Stimulated activated CD8-positive, alpha-beta memory T cell treated with anti-CD3 and anti-CD28 coated beads, Interleukin-4, amount 100 ng/mL, for 48 hours (primary cell): Measurements from ENCODE around the gene AP3S1.
"Not testable (repeated sequence)": the region's sequence is repeated elsewhere in the genome, so short reads cannot be mapped to it uniquely, and the experiment has no call there.

Source experiments
- DNase-seq: peaks from one replicate; pipeline ENCODE4 v3.0.0-alpha.2; 2020

The AP3S1 gene

DNA sequence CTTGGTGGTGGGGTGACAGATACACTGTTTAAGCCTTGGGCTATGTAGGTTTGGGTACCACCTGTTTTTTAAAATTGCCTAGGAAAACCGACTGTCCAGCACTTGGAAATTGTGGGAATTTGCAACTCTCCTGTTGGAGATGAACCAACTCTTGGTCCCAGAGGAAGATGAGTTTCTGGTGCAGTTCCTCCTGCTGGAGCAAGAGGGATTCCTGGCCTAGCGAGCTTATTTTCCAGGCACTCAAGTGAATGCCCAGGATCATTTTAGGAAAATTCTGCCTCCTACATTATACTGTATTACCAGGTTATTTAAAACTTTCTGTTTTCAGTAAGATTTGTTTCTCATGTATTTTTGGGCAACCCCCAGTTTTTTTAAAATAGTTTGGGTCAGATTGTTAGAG, 33.7 kb downstream of the AP3S1 start:
- DNase-seq = no peak

DNA sequence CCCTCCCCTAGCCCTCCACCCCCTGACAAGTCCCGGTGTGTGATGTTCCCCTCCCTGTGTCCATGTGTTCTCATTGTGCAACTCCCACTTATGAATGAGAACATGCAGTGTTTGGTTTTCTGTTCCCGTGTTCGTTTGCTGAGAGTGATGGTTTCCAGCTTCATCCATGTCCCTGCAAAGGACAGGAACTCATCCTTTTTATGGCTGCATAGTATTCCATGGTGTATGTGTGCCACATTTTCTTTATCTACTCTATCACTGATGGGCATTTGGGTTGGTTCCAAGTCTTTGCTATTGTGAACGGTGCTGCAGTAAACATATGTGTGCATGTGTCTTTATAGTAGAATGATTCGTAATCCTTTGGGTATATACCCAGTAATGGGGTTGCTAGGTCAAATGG, 35.6 kb downstream of the AP3S1 start:
- DNase-seq = not testable (repeated sequence)

DNA sequence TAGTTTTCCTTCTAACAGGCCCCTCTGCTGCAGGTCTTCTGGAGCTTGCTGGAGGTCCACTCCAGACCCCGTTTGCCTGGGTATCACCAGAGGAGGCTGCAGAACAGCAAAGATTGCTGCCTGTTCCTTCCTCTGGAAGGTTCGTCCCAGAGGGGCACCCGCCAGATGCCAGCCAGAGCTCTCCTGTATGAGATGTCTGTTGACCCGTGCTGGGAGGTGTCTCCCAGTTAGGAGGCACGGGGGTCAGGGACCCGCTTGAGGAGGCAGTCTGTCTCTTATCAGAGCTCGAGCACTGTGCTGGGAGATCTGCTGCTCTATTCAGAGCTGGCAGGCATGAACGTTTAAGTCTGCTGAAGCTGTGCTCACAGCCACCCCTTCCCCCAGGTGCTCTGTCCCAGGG, 40.7 kb downstream of the AP3S1 start:
- not testable (repeated sequence) for DNase-seq

GRCh38 chr5:115884704-115885103, 43.0 kb downstream of the AP3S1 start:
- no peak for DNase-seq

DNA sequence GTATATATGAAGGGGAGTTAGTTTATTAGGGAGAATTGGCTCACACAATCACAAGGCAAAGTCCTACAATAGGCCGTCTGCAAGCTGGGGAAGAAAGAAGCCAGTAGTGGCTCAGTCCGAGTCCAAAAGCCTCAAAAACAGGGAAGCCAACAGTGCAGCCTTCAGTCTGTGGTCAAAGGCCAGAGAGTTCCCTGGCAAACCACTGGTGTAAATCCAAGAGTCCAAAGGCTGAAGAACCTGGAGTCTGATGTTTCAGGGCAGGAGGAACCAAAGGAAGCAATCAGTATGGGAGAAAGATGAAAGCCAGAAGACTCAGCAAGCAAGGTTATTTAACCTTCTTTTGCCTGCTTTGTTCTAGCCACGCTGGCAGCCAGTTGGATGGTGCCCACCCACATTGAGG, 43.5 kb downstream of the AP3S1 start:
- DNase-seq = not testable (repeated sequence)

- no peak for DNase-seq
These were observed 46.3 kb downstream of the AP3S1 start for GRCh38 chr5:115888027-115888426.

GRCh38 chr5:115892021-115892420, 50.3 kb downstream of the AP3S1 start:
- no peak for DNase-seq

- no peak for DNase-seq
These were observed 52.6 kb downstream of the AP3S1 start for GRCh38 chr5:115894342-115894741.

- DNase-seq = no peak
These were observed 54.1 kb downstream of the AP3S1 start for GRCh38 chr5:115895821-115896220.

DNA sequence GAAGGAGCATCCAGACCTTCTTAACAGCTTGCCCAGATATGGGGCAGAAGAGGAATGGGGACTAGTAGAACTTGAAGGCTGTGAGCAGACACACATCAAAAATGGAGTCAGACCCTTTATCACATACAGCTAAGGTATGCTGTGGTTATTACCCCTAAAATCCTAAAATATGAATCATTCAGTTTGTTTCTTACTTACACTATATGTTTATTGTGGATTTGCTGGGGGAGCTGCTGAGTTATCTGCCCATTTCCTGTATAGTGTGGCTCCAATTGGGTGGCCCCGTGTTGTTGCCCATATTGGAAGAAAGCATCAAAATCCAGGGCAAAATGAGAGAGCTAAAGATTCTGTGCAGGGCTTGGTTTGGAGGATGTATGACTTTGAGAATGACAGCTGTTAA, 56.9 kb downstream of the AP3S1 start:
- no peak for DNase-seq

GRCh38 chr5:115907177-115907576, 65.4 kb downstream of the AP3S1 start:
- DNase-seq = no peak

GRCh38 chr5:115913623-115914400, 72.1 kb downstream of the AP3S1 start:
- DNase-seq = not testable (repeated sequence)

DNA sequence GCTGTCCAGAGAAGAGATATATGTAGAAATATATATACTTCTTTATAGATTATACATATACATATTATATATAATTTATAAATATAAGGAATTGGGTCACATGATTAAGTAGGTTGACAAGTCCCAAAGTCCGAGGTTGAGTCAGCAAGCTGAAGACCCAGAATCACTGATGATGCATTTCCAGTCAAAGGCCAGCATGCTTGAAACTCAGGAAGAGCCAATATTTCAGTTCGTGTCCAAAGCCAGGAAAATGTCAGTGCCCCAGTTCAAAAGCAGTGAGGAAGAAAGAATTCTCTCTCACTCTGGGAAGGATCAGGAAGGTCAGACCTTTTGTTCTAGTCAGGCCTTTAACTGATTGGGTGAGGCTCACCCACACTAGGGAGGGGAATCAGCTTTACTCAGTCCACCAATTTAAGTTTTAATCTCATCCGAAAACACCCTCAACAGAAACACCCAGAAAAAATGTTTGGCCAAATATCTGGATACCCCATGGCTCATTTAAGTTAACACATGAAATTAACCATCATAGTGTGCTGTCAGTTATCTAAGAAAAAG, 78.5 kb downstream of the AP3S1 start:
- DNase-seq = no peak

GRCh38 chr5:115928578-115929407, 87.1 kb downstream of the AP3S1 start:
- DNase-seq = not testable (repeated sequence)

DNA sequence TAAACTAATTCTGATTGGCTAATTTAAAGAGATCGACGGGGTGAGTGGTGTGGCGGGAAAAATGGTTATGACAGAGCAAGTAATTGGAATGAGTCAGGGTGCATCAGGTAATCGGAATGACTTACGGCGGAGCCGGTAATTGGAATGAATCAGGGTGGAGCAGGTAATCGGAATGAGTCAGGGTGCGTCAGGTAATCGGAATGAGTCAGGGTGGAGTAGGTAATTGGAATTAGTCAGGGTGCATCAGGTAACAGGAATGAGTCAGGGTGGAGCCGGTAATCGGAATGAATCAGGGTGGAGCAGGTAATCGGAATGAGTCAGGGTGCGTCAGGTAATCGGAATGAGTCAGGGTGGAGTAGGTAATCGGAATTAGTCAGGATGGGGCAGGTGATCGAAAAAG, 88.4 kb downstream of the AP3S1 start:
- not testable (repeated sequence) for DNase-seq

DNA sequence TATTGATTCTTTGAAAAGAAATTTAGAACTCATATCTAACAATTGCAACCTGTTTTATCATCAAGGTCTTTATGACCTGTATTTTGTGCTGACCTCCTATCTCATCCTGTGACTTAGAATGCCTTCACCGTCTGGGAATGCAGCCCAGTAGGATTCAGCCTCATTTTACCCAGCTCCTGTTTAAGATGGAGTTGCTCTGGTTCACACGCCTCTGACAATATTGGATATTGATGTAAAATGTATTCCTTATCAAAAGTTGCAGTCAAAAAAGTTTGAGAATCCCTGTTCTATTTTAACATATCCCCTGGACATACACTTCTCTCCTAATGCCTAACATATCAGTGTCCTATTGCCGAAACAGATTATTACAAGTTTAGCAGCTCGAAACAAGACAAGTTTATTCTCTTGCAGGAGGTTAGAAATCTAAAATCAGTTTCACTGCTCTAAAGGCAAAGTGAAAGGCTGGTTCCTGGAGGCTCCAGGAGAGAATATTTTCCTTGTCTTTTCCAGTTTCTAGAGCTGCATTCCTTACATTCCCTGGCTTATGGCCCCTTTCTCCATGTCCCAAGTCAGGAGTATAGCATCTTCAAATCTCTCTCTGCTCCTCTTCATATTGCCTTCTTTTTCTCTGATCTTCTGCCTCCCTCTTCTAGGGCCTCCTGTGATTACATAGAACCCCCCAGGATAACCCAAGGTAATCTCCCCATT, 89.0 kb downstream of the AP3S1 start:
- DNase-seq = no peak

- no peak for DNase-seq
These were observed 91.3 kb downstream of the AP3S1 start for GRCh38 chr5:115932991-115933390.

DNA sequence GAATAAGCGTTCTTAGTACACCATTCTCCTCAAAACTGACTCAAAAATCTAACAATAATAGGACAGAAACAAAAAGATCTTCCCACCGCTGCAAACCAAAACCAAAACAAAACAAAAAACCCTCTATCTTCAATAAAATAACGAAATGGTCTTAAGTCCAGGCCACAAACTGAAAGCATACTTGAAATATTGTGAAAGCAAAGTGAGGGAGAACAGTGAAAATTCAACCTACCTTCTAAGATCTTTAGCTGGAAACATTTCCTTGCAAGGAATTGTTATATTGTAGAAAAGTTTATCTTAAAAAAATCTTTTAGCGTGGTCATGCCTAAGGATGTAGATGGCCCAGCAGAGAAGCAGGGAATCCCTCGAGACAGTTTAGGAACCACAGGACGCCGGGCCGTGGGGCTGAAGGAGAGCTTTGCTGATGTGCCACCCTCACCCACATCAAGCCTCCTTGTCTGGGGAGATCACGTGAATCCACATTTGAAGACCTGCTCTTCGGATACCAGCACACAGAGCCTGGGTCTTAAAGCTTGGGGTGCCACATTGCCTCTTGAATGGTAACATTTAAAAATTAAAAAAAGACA, 92.7 kb downstream of the AP3S1 start:
- no peak for DNase-seq

GRCh38 chr5:115936031-115936430, 94.3 kb downstream of the AP3S1 start:
- no peak for DNase-seq

- no peak for DNase-seq
These were observed 97.3 kb downstream of the AP3S1 start for GRCh38 chr5:115939059-115939458.

DNA sequence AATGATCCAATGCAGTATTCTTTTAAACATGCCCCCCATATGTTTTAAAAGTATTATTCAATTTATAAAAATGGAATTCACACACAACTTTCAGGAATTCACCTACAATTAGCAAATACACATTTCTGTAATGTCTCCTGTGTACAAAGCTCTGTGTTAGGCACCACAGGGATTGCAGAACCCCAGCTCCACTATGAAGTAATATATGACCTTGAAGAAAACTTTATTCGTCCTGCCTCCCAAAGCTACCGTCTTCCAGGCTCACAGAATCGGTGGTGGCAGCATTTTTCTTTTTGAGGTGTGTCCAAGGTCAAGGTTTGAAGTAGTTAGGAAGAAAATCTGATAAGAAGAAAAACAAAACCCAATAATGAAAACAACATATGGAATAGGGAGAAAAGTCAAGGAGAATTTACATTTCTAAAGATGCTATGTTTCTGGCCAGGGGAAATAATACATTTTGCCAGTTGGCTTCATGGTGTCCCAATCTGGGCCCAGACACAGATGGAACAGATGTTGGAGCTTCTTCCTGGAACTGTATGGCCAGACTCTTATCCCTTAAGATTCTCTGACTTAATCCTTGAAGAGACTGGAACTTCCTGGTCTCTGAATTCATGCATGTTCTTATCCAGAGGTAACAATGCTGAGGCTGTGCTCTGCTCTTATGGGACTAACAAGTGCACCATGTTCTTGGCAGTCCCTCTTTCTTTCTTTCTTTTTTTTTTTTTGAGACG, 98.5 kb downstream of the AP3S1 start:
- no peak for DNase-seq

DNA sequence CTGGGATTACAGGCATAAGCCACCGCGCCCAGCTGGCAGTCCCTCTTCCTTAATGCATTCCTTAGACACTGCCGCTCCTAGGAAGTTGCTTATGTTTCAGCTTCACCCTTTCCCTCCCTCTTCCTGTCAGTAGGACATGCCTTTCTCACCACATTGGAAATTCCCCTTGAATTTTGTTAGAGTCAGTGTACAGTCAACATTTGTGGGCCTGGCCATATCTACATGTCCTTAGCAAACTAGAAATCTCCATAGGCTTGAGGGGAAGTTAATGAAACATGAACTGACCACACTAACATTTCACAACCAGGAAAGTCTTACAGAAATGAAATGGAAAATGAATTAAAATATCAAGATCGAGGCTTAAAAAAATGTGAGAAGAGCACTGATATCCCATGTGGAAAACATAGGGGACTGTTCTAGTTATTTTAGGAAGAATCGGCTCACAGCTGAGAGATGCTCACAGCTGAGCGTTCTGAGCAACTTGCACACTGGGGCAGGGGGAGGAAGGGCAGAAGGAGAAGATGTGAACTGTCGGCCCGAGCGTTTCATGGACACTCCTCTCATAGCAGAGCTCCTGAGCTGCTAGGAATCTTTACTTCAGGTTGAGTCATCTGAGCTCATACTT, 99.4 kb downstream of the AP3S1 start:
- DNase-seq = no peak
